H9 (cell line): Measurements from ENCODE around the gene PLEKHG5. TPM values are rescaled to one million over a fixed set of nuclear protein-coding genes. Genes with fewer than 3 reads are reported as not detected.

Experiments
- DNase-seq: peaks from one replicate; pipeline ENCODE4 v3.0.0-alpha.2; 2017
- H2AFZ ChIP-seq: one replicate; pipeline ENCODE4 v1.6.1; 2013; ENCODE audit warnings: mild to moderate bottlenecking, low read length, control low read depth, moderate library complexity
- H2AK5ac ChIP-seq: 2 replicates; pipeline ENCODE4 v1.6.1; 2013; ENCODE audit warnings: low read length, control low read depth, mixed read lengths; ENCODE audit not compliant: insufficient read length
- H2BK120ac ChIP-seq: one replicate; pipeline ENCODE4 v1.6.1; 2013; ENCODE audit warnings: low read depth, mild to moderate bottlenecking, low read length, control low read depth, inconsistent platforms; ENCODE audit not compliant: poor library complexity, severe bottlenecking
- H2BK12ac ChIP-seq: 2 replicates; pipeline ENCODE4 v1.6.1; 2013; ENCODE audit warnings: low read length, control low read depth, mixed read lengths, low read depth; ENCODE audit not compliant: insufficient read length
- H2BK15ac ChIP-seq: 2 replicates; pipeline ENCODE4 v1.6.1; 2013; ENCODE audit warnings: low read depth, low read length, control low read depth
- H2BK20ac ChIP-seq: one replicate; pipeline ENCODE4 v1.6.1; 2013; ENCODE audit warnings: low read depth, mild to moderate bottlenecking, low read length, control low read depth, inconsistent platforms; ENCODE audit not compliant: poor library complexity, severe bottlenecking
- H2BK5ac ChIP-seq: 2 replicates; pipeline ENCODE4 v1.6.1; 2013; ENCODE audit warnings: low read length, control low read depth, mixed read lengths; ENCODE audit not compliant: insufficient read length
- H3K14ac ChIP-seq: 2 replicates; pipeline ENCODE4 v1.6.1; 2013; ENCODE audit warnings: low read length, control low read depth; ENCODE audit not compliant: insufficient read depth
- H3K18ac ChIP-seq: 2 replicates; pipeline ENCODE4 v1.6.1; 2013; ENCODE audit warnings: low read depth, mild to moderate bottlenecking, mixed read lengths, low read length, control low read depth; ENCODE audit not compliant: insufficient read length
- H3K23ac ChIP-seq: 2 replicates; pipeline ENCODE4 v1.6.1; 2013; ENCODE audit warnings: low read length, control low read depth, mixed read lengths, low read depth; ENCODE audit not compliant: insufficient read length
- H3K23me2 ChIP-seq: 2 replicates; pipeline ENCODE4 v1.6.1; 2013; ENCODE audit warnings: low read depth, mild to moderate bottlenecking, mixed read lengths, low read length, control low read depth; ENCODE audit not compliant: insufficient read length, poor library complexity, severe bottlenecking
- H3K27ac ChIP-seq: 2 replicates; pipeline ENCODE4 v1.5.1; 2013; ENCODE audit warnings: low read length, control low read depth, mixed read lengths, low read depth; ENCODE audit not compliant: insufficient read length
- H3K27me3 ChIP-seq: 2 replicates; pipeline ENCODE4 v1.6.1; 2013; ENCODE audit warnings: low read length, control low read depth, inconsistent platforms; ENCODE audit not compliant: insufficient read depth
- H3K4ac ChIP-seq: 2 replicates; pipeline ENCODE4 v1.6.1; 2013; ENCODE audit warnings: low read depth, mild to moderate bottlenecking, control low read depth, inconsistent platforms, low read length, moderate library complexity
- H3K4me1 ChIP-seq: 2 replicates; pipeline ENCODE4 v1.6.1; 2013; ENCODE audit warnings: low read length, control low read depth, inconsistent platforms; ENCODE audit not compliant: insufficient read depth
- H3K4me2 ChIP-seq: 2 replicates; pipeline ENCODE4 v1.6.1; 2013; ENCODE audit warnings: low read length, control low read depth, mixed read lengths; ENCODE audit not compliant: insufficient read length, insufficient read depth
- H3K56ac ChIP-seq: 2 replicates; pipeline ENCODE4 v1.6.1; 2013; ENCODE audit warnings: low read depth, mild to moderate bottlenecking, mixed read lengths, low read length, control low read depth; ENCODE audit not compliant: insufficient read length
- H3K79me1 ChIP-seq: 2 replicates; pipeline ENCODE4 v1.6.1; 2013; ENCODE audit warnings: low read depth, mild to moderate bottlenecking, moderate library complexity, low read length, control low read depth, inconsistent platforms; ENCODE audit not compliant: insufficient read depth, poor library complexity, severe bottlenecking
- H3K79me2 ChIP-seq: 2 replicates; pipeline ENCODE4 v1.6.1; 2013; ENCODE audit warnings: low read length, control low read depth, inconsistent platforms; ENCODE audit not compliant: insufficient read depth
- H3K9ac ChIP-seq: 2 replicates; pipeline ENCODE4 v1.6.1; 2013; ENCODE audit warnings: low read length, control low read depth, mixed read lengths; ENCODE audit not compliant: insufficient read length; ENCODE audit errors: extremely low read depth
- H3K9me3 ChIP-seq: one replicate; pipeline ENCODE4 v1.6.1; 2013; ENCODE audit warnings: low read depth, low read length, inconsistent platforms; ENCODE audit not compliant: control insufficient read depth
- H3T11ph ChIP-seq: one replicate; pipeline ENCODE4 v1.6.1; 2013; ENCODE audit warnings: mild to moderate bottlenecking, low read length, control low read depth, inconsistent platforms
- H4K20me1 ChIP-seq: one replicate; pipeline ENCODE4 v1.6.1; 2013; ENCODE audit not compliant: control insufficient read depth, insufficient read length, insufficient read depth
- H4K5ac ChIP-seq: 2 replicates; pipeline ENCODE4 v1.6.1; 2013; ENCODE audit warnings: low read depth, mild to moderate bottlenecking, mixed read lengths, low read length, control low read depth; ENCODE audit not compliant: insufficient read length
- H4K8ac ChIP-seq: replicated peaks from 2 replicates; pipeline ENCODE4 v1.6.1; 2013; ENCODE audit warnings: low read length, control low read depth, mixed read lengths, low read depth; ENCODE audit not compliant: insufficient read length
- H4K91ac ChIP-seq: 2 replicates; pipeline ENCODE4 v1.6.1; 2013; ENCODE audit warnings: low read depth, mild to moderate bottlenecking, moderate library complexity, mixed read lengths, low read length, control low read depth; ENCODE audit not compliant: insufficient read length
- H3K27ac Mint-ChIP-seq, 3 experiments: 2 replicates in 2 of 3; 3 replicates in 1 of 3; pipeline ENCODE4 v1.8.0; 2020 to 2021; ENCODE audit warnings: mixed read lengths in 3 of 3, mild to moderate bottlenecking in 1 of 3, moderate library complexity in 1 of 3
- H3K27me3 Mint-ChIP-seq: 2 replicates; pipeline ENCODE4 v1.8.0; 2021; ENCODE audit warnings: low read depth, mild to moderate bottlenecking, moderate library complexity, mixed read lengths
- H3K36me3 Mint-ChIP-seq, 3 experiments: 2 replicates in 2 of 3; 3 replicates in 1 of 3; pipeline ENCODE4 v1.8.0; 2020 to 2021; ENCODE audit warnings: low read depth in 3 of 3, mixed read lengths in 3 of 3; ENCODE audit not compliant: insufficient read depth in 1 of 3
- H3K4me1 Mint-ChIP-seq, 2 experiments: 2 replicates each; pipeline ENCODE4 v1.8.0; 2020; ENCODE audit warnings: mixed read lengths in 2 of 2
- H3K4me3 Mint-ChIP-seq, 2 experiments: 2 replicates in 1 of 2; 3 replicates in 1 of 2; pipeline ENCODE4 v1.8.0; 2020 to 2021; ENCODE audit warnings: mild to moderate bottlenecking in 2 of 2, mixed read lengths in 2 of 2, moderate library complexity in 1 of 2
- H3K9me3 Mint-ChIP-seq, 2 experiments: 2 replicates in 1 of 2; 3 replicates in 1 of 2; pipeline ENCODE4 v1.8.0; 2020; ENCODE audit warnings: mild to moderate bottlenecking in 2 of 2, mixed read lengths in 2 of 2, moderate library complexity in 1 of 2
- WGBS: extraction: QIAGEN DNeasy Blood & Tissue Kit; methylation state at CpG from one replicate; pipeline ENCODE4 v1.1.7; 2013; ENCODE audit warnings: missing lambda C conversion rate, low lambda C conversion rate, mixed read lengths; ENCODE audit not compliant: insufficient read length; ENCODE audit errors: extremely low coverage; 5-methylcytosine and 5-hydroxymethylcytosine counted together
- total RNA-seq: library from RNA; stranded (reverse); gene quantifications from 2 replicates; pipeline ENCODE4 v1.2.1, GENCODE V29; 2021
- TF ChIP-seq, protein P1 (sequence below): fragments of 200-600 bp; sonication (generic); conservative IDR thresholded peaks from 3 replicates; pipeline ENCODE4 v1.8.0; 2021; ENCODE audit warnings: antibody characterized with exemption, mild to moderate bottlenecking

The PLEKHG5 gene
- total RNA-seq, 1 experiment from 2014 or later = 22.3 TPM

GRCh38 chr1:6491081-6491449, 402 bp downstream of the PLEKHG5 start:
- Histone ChIP-seq H3K23me2 (peaks cover 16% of the 10 kb centered on the region), H3K27ac (no peak overlapping the region), H2AFZ (no peak overlapping the region), H3K23ac (no peak overlapping the region), H2BK120ac (no peak overlapping the region), H2BK12ac (no peak overlapping the region), H2BK15ac (no peak overlapping the region), H3K9me3 (no peaks in the 10 kb centered on the region), H4K91ac (no peak overlapping the region), H4K8ac (no peak overlapping the region), H3K56ac (no peak overlapping the region), H3K14ac (no peak overlapping the region), H3K4me2 (peak overlapping the region; percentile 60), H2BK5ac (no peak overlapping the region), H3K79me1 (no peaks in the 10 kb centered on the region), H3K4me1 (peaks cover 4% of the 10 kb centered on the region; the same call in 1 of the 2 replicates), H3K9ac (no peak overlapping the region), H4K20me1 (no peaks in the 10 kb centered on the region), H4K5ac (no peak overlapping the region), H2AK5ac (no peak overlapping the region), H3T11ph (no peak overlapping the region), H3K18ac (no peak overlapping the region), H3K79me2 (no peaks in the 10 kb centered on the region), H2BK20ac (no peak overlapping the region), H3K4ac (no peak overlapping the region), H3K27me3 (no peaks in the 10 kb centered on the region)
- Mint-ChIP-seq H3K4me1 (peaks cover 24 to 27% of the 10 kb centered on the region in 2 experiments), H3K27ac (peak overlapping the region in 2 of 3 experiments; percentile 1 to 95; a peak in 3 of 7 replicates), H3K27me3 (peaks cover 6% of the 10 kb centered on the region), H3K9me3 (no peaks in the 10 kb centered on the region), H3K4me3 (peak overlapping the region; percentile 76 to 83), H3K36me3 (peaks cover 0 to 4% (median 0%) of the 10 kb centered on the region in 3 experiments; a peak in 1 of 7 replicates)
- TF ChIP-seq, protein P1, sequence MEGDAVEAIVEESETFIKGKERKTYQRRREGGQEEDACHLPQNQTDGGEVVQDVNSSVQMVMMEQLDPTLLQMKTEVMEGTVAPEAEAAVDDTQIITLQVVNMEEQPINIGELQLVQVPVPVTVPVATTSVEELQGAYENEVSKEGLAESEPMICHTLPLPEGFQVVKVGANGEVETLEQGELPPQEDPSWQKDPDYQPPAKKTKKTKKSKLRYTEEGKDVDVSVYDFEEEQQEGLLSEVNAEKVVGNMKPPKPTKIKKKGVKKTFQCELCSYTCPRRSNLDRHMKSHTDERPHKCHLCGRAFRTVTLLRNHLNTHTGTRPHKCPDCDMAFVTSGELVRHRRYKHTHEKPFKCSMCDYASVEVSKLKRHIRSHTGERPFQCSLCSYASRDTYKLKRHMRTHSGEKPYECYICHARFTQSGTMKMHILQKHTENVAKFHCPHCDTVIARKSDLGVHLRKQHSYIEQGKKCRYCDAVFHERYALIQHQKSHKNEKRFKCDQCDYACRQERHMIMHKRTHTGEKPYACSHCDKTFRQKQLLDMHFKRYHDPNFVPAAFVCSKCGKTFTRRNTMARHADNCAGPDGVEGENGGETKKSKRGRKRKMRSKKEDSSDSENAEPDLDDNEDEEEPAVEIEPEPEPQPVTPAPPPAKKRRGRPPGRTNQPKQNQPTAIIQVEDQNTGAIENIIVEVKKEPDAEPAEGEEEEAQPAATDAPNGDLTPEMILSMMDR = no peak
- no CpG with 5 or more reads among the region's 6 CpGs for WGBS
- DNase-seq = no peak
